GM23338 (cell line): ENCODE results near the gene HIP1. TPM values are rescaled to one million over a fixed set of nuclear protein-coding genes. Genes with fewer than 3 reads are reported as not detected.

Experiments
- ZNF462 ChIP-seq: fragments of 250-450 bp; sonication (Bioruptor Pico); IDR thresholded peaks from 2 replicates; pipeline ENCODE4 v1.5.0; 2020; ENCODE audit warnings: mild to moderate bottlenecking, moderate library complexity
- polyA plus RNA-seq: library from polyadenylated mRNA; unstranded; fragments of >200 nt; fragmentation: Nextera tagmentation; extraction: Ambion mirVana; gene quantifications from 2 replicates; pipeline ENCODE4 v1.2.1, GENCODE V29; 2016
- total RNA-seq: library from RNA; depleted of rRNA; stranded (reverse); fragments of >200 nt; shearing (Covaris generic); gene quantifications from 2 replicates; pipeline ENCODE4 v1.2.3, GENCODE V29; 2014
- TF ChIP-seq, protein P1 (sequence below): IDR thresholded peaks from 2 replicates; pipeline ENCODE4 v1.6.1; 2016; ENCODE audit warnings: antibody characterized with exemption
- TF ChIP-seq, protein P2 (sequence below): IDR thresholded peaks from one replicate; pipeline ENCODE4 v1.6.1; 2018; ENCODE audit warnings: antibody characterized with exemption; ENCODE audit not compliant: unreplicated experiment

HIP1 gene
- total and polyA plus RNA-seq, 2 experiments from 2014 or later, result 24.9 to 80.8 TPM

DNA sequence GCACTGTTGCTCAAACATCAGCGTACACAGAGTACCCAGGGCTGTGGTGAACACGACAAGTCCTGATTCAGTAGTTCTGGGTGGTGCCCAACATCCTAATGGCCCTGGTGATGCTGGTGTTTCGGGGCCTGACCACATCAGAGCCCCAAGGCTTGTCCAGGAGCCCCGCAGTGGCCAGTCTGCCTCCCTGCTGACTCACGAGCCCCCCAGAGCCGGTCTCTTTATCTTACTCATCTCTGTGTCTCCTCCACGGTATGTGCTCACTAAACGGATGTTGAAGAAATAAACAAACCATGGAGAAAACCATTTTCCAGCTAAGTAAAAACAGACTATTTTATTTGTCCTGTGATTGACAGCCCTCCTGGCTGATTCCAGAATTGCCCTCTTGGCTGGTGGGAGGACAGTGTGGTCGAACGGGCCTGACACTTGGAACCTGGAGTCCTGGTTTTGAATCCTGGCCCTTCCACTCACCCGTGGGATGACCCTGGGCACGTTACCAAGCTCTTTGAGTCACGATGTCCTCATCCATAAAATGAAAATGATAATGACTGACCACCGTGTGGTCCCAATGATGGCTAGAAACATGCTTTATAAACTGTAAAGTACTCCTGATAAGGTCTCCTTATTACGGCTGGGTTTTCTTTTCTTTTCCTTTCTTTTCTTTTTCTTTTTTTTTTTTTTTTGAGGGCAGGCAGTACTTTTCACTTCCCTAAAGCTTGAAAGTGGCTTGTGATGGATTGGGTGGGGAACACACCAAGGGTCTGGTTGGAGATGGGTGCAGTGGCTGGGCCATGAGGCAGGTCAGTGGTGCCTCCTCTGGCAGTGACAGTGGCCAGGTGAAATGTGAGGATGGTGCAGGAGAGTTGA, 5.7 kb downstream of the HIP1 start (continued):
- TF ChIP-seq ZNF462 (CRISPR knock-in tag), result no peak
- TF ChIP-seq, protein P1, sequence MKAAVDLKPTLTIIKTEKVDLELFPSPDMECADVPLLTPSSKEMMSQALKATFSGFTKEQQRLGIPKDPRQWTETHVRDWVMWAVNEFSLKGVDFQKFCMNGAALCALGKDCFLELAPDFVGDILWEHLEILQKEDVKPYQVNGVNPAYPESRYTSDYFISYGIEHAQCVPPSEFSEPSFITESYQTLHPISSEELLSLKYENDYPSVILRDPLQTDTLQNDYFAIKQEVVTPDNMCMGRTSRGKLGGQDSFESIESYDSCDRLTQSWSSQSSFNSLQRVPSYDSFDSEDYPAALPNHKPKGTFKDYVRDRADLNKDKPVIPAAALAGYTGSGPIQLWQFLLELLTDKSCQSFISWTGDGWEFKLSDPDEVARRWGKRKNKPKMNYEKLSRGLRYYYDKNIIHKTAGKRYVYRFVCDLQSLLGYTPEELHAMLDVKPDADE, result no peak
- TF ChIP-seq, protein P2, sequence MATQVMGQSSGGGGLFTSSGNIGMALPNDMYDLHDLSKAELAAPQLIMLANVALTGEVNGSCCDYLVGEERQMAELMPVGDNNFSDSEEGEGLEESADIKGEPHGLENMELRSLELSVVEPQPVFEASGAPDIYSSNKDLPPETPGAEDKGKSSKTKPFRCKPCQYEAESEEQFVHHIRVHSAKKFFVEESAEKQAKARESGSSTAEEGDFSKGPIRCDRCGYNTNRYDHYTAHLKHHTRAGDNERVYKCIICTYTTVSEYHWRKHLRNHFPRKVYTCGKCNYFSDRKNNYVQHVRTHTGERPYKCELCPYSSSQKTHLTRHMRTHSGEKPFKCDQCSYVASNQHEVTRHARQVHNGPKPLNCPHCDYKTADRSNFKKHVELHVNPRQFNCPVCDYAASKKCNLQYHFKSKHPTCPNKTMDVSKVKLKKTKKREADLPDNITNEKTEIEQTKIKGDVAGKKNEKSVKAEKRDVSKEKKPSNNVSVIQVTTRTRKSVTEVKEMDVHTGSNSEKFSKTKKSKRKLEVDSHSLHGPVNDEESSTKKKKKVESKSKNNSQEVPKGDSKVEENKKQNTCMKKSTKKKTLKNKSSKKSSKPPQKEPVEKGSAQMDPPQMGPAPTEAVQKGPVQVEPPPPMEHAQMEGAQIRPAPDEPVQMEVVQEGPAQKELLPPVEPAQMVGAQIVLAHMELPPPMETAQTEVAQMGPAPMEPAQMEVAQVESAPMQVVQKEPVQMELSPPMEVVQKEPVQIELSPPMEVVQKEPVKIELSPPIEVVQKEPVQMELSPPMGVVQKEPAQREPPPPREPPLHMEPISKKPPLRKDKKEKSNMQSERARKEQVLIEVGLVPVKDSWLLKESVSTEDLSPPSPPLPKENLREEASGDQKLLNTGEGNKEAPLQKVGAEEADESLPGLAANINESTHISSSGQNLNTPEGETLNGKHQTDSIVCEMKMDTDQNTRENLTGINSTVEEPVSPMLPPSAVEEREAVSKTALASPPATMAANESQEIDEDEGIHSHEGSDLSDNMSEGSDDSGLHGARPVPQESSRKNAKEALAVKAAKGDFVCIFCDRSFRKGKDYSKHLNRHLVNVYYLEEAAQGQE, result no peak
